IPS-20b (cell line): ENCODE results near the gene PHYHD1.

Experiments used
- H3K27ac ChIP-seq: one replicate; pipeline ENCODE4 v1.5.1; 2013; ENCODE audit warnings: low read length
- H3K27me3 ChIP-seq: 2 replicates; pipeline ENCODE4 v1.6.1; 2013; ENCODE audit warnings: mild to moderate bottlenecking, low read length, inconsistent platforms; ENCODE audit not compliant: insufficient read depth
- H3K36me3 ChIP-seq: 2 replicates; pipeline ENCODE4 v1.6.1; 2013; ENCODE audit warnings: low read depth, mild to moderate bottlenecking, inconsistent platforms, low read length, moderate library complexity; ENCODE audit not compliant: insufficient read depth
- H3K4me1 ChIP-seq: 2 replicates; pipeline ENCODE4 v1.6.1; 2013; ENCODE audit warnings: mild to moderate bottlenecking, control low read depth, inconsistent platforms, low read length, moderate library complexity; ENCODE audit not compliant: insufficient read depth
- H3K4me3 ChIP-seq: 2 replicates; pipeline ENCODE4 v1.5.1; 2013; ENCODE audit warnings: mild to moderate bottlenecking, low read length, inconsistent platforms
- H3K9ac ChIP-seq: 2 replicates; pipeline ENCODE4 v1.6.1; 2013; ENCODE audit warnings: low read depth, mild to moderate bottlenecking, inconsistent platforms, low read length, moderate library complexity
- H3K9me3 ChIP-seq: 2 replicates; pipeline ENCODE4 v1.6.1; 2013; ENCODE audit warnings: mild to moderate bottlenecking, low read depth, low read length, inconsistent platforms; ENCODE audit not compliant: insufficient read depth

Gene PHYHD1

DNA sequence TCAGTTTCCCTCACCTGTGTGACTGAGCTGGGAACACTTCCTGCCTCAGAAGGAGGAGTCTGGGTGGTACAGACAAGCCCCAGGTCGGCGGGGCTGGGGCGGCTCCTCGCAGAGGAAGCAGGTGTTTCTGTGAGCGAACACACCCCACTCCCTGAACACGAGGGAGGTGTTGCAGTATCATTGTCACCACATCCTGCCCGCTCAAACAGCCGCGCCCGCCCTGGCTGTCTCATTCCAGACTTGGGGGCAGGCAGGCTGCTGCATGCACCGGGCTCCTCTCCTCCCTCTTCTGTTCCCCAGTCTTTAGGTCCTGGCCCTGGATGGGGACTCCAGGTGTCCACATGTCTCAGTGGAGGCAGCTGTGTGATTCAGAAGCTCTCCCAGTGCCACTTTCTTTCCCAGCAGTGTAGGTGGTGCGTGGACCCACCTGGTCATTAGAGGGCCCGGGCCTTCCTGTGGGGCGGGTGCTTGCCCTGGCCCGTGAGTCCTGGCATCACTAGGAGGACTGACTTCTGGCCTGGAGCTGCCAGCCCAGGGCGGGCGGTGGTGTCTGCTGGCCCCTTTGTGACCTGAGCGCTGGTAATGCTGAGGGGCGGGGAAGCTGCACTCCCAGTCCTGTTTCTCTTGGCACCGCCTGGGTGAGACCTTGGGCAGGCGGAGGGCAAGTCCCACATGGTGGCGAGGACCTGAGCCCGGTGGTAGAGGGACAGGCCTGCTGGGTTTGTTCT lies 18.3 kb upstream of the PHYHD1 start:
- H3K27ac ChIP-seq = no peak overlapping the region
- no peaks in the 10 kb centered on the region for H3K4me1 ChIP-seq
- no peaks in the 10 kb centered on the region for H3K9me3 ChIP-seq
- no peak overlapping the region for H3K4me3 ChIP-seq
- peaks cover 36% of the 10 kb centered on the region for H3K36me3 ChIP-seq
- H3K27me3 ChIP-seq = no peaks in the 10 kb centered on the region
- H3K9ac ChIP-seq = no peak overlapping the region

DNA sequence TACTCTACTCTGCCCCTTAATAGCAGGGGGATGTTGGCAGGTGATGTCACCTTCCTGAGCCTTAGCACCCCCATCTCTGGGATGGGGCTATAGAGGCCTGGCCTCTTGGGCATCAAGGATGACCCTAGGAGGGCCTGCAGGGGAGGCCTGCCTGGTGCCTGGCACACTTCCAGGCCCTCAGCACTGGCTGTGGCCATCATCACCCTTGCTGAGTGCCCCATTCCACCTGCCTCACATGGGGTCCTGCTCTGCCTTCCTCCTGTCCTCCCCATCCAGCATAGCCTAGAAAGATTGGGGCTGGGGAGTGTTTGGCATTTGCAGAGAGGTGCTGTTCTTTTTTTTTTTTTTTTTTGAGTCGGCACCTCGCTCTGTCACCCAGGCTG lies 17.7 kb upstream of the PHYHD1 start:
- peaks cover 37% of the 10 kb centered on the region for H3K36me3 ChIP-seq
- no peak overlapping the region for H3K27ac ChIP-seq
- no peak overlapping the region for H3K9ac ChIP-seq
- H3K4me3 ChIP-seq = no peak overlapping the region
- H3K27me3 ChIP-seq = no peaks in the 10 kb centered on the region
- H3K9me3 ChIP-seq = no peaks in the 10 kb centered on the region
- H3K4me1 ChIP-seq = no peaks in the 10 kb centered on the region

DNA sequence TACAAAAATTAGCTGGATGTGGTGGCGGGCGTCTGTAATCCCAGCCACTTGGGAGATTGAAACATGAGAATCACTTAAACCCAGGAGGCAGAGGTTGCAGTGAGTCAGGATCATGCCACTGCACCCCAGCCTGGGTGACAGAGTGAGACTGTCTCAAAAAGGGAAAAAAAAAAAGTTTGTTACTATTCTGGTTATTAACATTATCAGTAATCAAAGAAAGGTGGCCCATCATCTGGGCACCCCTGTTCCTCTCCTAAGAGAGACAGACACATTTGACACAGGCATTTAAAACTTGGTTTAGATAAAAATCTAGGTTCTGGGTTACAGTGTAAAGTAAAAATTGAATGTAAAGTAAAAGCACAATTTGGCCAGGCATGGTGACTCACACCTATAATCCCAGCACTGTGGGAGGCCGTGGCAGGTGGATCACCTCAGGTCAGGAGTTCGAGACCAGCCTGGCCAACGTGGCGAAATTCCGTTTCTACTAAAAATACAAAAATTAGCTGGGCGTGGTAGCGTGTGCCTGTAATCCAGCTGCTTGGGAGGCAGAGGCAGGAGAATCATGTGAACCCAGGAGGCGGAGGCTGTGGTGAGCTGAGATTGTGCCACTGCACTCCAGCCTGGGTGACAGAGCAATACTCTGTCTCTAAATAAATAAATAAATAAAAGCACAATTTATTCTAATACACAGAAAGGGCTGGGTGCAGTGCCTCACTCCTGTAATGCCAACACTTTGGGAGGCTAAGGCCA lies 16.7 kb upstream of the PHYHD1 start:
- Histone ChIP-seq H3K27me3 (no peaks in the 10 kb centered on the region), H3K9ac (no peak overlapping the region), H3K9me3 (no peaks in the 10 kb centered on the region), H3K36me3 (peaks cover 37% of the 10 kb centered on the region), H3K4me3 (no peak overlapping the region), H3K4me1 (no peaks in the 10 kb centered on the region), H3K27ac (no peak overlapping the region)

DNA sequence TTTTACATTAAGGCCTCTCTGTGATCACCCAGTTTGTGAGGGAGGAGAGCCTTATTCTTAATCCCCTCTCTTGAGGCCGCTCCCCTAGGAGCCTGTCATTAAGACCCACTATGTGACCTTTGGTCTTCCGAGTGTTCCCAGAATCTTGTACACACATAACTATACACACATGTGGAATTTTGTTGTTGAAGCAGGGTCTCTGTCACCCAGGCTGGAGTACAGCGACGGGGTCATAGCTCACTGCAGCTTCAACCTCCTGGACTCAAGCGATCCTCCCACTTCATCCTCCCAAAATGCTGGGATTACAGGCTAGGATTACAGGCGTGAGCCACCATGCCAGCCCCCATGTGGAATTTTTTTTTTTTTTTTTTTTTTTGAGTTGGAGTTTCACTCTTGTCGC lies 14.8 kb upstream of the PHYHD1 start:
- Histone ChIP-seq H3K4me3 (no peak overlapping the region), H3K9ac (no peak overlapping the region), H3K4me1 (no peaks in the 10 kb centered on the region), H3K9me3 (no peaks in the 10 kb centered on the region), H3K36me3 (peaks cover 43% of the 10 kb centered on the region), H3K27ac (no peak overlapping the region), H3K27me3 (no peaks in the 10 kb centered on the region)

DNA sequence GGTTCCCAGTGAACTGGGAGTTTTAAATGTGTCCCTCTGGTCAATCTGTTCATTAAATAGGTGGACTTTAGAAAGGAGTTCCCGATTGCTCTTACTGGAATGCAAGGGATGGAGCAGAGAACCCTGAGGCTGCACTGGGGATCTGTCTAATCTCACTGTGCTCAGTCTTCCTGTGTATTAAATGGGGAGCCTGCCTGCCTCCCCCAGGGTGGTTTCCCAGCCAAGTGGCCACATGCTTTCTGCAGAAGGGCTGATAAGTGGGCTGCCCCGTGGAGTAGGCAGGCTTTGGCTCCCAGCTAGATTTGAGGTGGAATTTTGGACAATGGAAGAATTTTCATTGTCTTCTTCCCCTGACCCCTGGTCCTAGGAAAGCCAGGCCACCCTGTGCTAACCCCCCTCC lies 14.0 kb upstream of the PHYHD1 start:
- Histone ChIP-seq H3K4me3 (no peak overlapping the region), H3K36me3 (peaks cover 50% of the 10 kb centered on the region), H3K27me3 (no peaks in the 10 kb centered on the region), H3K27ac (no peak overlapping the region), H3K9me3 (no peaks in the 10 kb centered on the region), H3K9ac (no peak overlapping the region), H3K4me1 (peaks cover 6% of the 10 kb centered on the region)

DNA sequence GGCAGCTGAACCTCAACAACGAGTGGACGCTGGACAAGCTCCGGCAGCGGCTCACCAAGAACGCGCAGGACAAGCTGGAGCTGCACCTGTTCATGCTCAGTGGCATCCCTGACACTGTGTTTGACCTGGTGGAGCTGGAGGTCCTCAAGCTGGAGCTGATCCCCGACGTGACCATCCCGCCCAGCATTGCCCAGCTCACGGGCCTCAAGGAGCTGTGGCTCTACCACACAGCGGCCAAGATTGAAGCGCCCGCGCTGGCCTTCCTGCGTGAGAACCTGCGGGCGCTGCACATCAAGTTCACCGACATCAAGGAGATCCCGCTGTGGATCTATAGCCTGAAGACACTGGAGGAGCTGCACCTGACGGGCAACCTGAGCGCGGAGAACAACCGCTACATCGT lies 12.4 kb upstream of the PHYHD1 start:
- Histone ChIP-seq H3K27ac (no peak overlapping the region), H3K27me3 (no peaks in the 10 kb centered on the region), H3K36me3 (peaks cover 60% of the 10 kb centered on the region), H3K9me3 (no peaks in the 10 kb centered on the region), H3K9ac (no peak overlapping the region), H3K4me1 (peaks cover 15% of the 10 kb centered on the region), H3K4me3 (no peak overlapping the region)

DNA sequence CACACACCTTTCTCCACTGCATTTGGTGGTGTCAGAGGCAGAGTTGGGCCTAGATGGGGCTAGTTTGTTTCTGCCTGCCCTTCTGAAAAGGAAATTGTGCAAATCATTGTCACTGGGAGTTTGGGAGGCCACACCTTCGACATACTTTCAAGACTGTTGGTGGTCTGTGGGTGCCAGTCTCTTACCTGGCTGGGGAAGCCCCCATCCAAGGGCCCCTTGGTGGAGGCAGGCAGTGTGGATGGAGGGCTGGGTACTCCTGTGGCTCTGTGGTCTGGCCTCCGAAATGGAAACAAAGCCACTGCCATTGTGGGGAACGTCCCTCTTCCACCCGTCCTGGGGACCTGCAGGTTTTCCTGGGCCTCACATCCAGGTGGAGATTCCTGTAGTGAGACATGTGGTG lies 10.9 kb upstream of the PHYHD1 start:
- H3K27me3 ChIP-seq = no peaks in the 10 kb centered on the region
- H3K4me3 ChIP-seq = no peak overlapping the region
- H3K36me3 ChIP-seq = peaks cover 70% of the 10 kb centered on the region
- H3K9me3 ChIP-seq = no peaks in the 10 kb centered on the region
- H3K4me1 ChIP-seq = peaks cover 15% of the 10 kb centered on the region
- H3K9ac ChIP-seq = no peak overlapping the region
- H3K27ac ChIP-seq = no peak overlapping the region

DNA sequence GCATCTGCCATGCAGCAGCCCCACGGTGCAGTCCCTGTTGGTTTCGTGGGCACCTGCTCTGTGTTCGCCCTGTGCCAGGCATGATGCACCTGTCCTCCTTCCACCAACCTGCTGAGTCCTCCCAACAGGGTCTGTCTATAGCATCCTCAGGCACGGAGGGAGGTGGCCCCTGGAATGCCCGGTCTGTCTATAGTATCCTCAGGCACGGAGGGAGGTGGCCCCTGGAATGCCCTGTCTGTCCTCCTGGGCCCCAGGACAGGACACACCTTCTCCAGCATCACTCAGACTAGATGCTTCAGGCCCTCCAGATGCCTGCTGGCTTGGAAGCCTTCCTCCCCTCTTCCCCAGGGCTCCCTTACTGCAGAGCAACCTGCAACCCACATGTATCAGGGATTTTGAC lies 9.9 kb upstream of the PHYHD1 start:
- H3K4me3 ChIP-seq = no peak overlapping the region
- H3K9ac ChIP-seq = 0 out of 2 replicates have a peak overlapping the region, but pooled peaks have one; percentile 27
- no peaks in the 10 kb centered on the region for H3K27me3 ChIP-seq
- H3K27ac ChIP-seq = no peak overlapping the region
- H3K9me3 ChIP-seq = no peaks in the 10 kb centered on the region
- peaks cover 78% of the 10 kb centered on the region for H3K36me3 ChIP-seq
- peaks cover 15% of the 10 kb centered on the region for H3K4me1 ChIP-seq

DNA sequence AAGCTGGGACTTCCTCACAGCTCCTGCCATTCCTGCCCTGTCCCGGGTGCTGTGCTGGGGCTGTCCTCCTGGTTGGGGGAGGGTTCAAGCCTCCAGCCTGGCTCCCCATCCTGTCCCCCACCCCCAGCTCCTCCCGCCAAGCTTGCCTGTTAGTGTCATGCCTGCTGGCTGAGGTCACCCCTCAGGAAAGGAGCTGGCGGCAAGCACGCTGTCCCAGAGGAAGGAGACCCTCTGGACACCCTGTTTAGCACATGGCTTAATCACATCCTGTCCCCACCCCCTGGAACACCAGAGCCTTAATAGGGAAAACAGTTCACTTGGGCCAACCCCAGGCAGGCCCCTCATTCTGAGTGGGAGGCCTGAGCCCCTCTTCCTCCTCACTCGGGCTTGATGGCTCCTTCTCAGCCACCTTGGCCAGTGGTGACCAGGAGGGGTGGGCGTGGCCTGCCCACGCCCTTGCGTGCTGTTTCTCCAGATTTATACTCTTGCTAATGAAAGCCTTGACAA lies 9.2 kb upstream of the PHYHD1 start:
- H3K4me1 ChIP-seq = peaks cover 15% of the 10 kb centered on the region
- no peaks in the 10 kb centered on the region for H3K27me3 ChIP-seq
- no peak overlapping the region for H3K27ac ChIP-seq
- H3K4me3 ChIP-seq = no peak overlapping the region
- peaks cover 85% of the 10 kb centered on the region for H3K36me3 ChIP-seq
- peak overlapping the region; percentile 43; the same call in 1 of the 2 replicates for H3K9ac ChIP-seq
- H3K9me3 ChIP-seq = no peaks in the 10 kb centered on the region

DNA sequence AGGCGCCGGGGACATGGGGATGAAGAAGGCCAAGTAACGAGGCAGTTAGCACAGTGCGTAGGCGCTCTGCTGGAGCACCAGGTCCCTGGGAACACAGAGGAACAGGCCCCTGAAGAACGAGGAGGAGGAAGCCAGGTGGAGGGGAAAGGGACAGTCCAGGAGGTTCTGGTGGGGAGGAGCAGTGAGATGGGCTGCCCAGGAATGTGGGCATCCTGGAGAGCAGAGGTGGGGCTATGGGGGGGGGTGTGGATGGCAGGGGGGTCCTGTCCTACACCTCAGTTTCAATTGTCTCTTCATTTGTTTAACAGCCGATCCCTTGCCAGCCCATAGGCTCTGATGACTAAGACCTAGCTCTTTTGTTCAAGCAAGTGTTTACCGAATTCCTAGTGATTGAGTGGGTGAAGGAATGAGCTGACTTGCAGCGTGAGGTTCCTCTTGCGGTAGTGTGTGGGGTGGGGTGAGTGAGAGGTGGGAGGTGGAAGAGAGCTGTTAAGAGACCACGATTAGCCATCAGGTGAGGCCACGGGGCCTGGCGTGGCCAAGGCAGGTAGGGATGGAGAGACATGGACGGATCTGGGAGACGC lies 8.4 kb upstream of the PHYHD1 start:
- peak overlapping the region; percentile 43; the same call in 1 of the 2 replicates for H3K9ac ChIP-seq
- peaks cover 15% of the 10 kb centered on the region for H3K4me1 ChIP-seq
- H3K36me3 ChIP-seq = peaks cover 86% of the 10 kb centered on the region

DNA sequence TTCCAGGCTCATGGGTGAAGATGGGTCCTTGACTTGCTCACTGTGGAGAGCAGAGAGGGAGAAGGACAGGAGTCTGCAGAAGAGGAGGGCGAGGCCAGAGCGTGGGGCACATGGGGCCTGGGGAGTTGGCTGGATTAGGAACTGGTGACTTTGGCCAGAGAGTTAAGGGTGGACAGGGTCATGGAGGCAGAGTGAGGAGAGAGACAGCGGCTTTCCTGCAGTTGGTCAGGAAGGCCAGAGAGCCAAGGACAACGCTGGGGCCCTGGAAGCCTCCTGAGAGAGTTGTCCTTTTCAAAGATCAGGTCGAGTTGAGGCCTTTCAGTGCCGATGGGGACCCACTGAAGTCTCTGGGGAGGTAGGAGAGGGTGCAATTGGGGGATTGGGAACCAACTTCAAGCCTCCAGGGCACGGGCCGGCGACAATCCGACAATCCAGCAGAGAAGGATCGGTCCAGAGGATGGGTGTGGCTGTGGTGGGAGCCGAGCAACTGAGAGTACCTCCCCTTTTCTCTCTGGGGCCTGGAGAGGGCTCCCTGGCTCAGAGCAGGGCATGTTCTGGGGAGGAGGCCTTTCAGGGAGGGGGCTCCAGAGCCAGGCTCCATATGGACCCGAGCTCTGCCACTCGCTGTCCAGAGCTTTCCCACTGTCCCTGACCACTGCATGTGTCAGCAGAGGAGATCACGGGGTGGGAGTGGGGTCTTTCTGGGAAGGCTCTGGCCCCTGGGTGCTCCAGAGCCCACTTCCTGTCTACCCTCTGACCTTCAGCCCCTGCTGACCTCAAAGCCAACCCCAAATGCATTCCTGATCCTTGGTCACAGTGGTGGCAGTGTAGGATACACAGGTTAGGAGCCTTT lies 7.5 kb upstream of the PHYHD1 start:
- H3K9ac ChIP-seq = peak overlapping the region; percentile 18; the same call in 1 of the 2 replicates
- no peaks in the 10 kb centered on the region for H3K9me3 ChIP-seq
- peaks cover 86% of the 10 kb centered on the region for H3K36me3 ChIP-seq
- H3K27ac ChIP-seq = no peak overlapping the region
- H3K27me3 ChIP-seq = no peaks in the 10 kb centered on the region
- H3K4me3 ChIP-seq = no peak overlapping the region
- peaks cover 15% of the 10 kb centered on the region for H3K4me1 ChIP-seq

More for the DNA sequence above, 8.4 kb upstream of the PHYHD1 start:
- H3K9me3 ChIP-seq = no peaks in the 10 kb centered on the region
- no peak overlapping the region for H3K27ac ChIP-seq
- no peak overlapping the region for H3K4me3 ChIP-seq
- H3K27me3 ChIP-seq = no peaks in the 10 kb centered on the region
